ENCODE results near the gene CEACAM18.

Gene CEACAM18

DNA sequence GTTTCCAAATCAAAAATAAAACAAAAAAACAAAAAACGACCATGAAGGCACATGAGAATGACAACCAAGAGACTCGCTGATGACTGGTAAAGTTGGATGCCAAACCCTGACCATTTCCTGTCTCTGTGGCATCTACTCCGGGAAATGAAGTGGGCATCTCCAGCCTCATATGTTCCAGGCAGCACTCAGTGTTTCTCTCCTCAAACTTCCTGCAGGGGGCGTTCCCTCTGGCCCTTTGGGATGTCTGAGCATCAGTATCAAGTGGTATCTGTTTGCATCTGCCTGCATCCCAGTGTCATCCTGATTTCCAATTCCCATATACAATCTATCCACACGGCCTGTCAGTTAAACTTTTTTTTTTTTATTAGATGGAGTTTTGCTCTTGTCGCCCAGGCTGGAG is 33.0 kb downstream of the CEACAM18 start:
- H3F3A ChIP-seq (ENCODE audit: insufficient read depth, low read length), result no peaks in the 10 kb centered on the region
- H3K9me3 ChIP-seq (ENCODE audit: low read length), result no peaks in the 10 kb centered on the region
- H2AFZ ChIP-seq (ENCODE audit: low read length), result no peak overlapping the region
- no peak overlapping the region for H3K9ac ChIP-seq (ENCODE audit: low read length)
- H3K4me2 ChIP-seq (ENCODE audit: low read length), result no peak overlapping the region
- H3K79me2 ChIP-seq (ENCODE audit: insufficient read depth, low read length), result no peaks in the 10 kb centered on the region
- H3K27me3 ChIP-seq (ENCODE audit: insufficient read depth, low read length), result no peaks in the 10 kb centered on the region
- H3K4me3 ChIP-seq (ENCODE audit: low read depth, low read length, poor library complexity, severe bottlenecking), result no peak overlapping the region
- H3K36me3 ChIP-seq (ENCODE audit: insufficient read depth, low read length), result no peaks in the 10 kb centered on the region
- no peaks in the 10 kb centered on the region for H4K20me1 ChIP-seq (ENCODE audit: insufficient read depth, low read length)
- H3K9me2 ChIP-seq (ENCODE audit: low read depth, low read length), result no peaks in the 10 kb centered on the region
- TF ChIP-seq, protein P1, sequence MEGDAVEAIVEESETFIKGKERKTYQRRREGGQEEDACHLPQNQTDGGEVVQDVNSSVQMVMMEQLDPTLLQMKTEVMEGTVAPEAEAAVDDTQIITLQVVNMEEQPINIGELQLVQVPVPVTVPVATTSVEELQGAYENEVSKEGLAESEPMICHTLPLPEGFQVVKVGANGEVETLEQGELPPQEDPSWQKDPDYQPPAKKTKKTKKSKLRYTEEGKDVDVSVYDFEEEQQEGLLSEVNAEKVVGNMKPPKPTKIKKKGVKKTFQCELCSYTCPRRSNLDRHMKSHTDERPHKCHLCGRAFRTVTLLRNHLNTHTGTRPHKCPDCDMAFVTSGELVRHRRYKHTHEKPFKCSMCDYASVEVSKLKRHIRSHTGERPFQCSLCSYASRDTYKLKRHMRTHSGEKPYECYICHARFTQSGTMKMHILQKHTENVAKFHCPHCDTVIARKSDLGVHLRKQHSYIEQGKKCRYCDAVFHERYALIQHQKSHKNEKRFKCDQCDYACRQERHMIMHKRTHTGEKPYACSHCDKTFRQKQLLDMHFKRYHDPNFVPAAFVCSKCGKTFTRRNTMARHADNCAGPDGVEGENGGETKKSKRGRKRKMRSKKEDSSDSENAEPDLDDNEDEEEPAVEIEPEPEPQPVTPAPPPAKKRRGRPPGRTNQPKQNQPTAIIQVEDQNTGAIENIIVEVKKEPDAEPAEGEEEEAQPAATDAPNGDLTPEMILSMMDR (IDR thresholded peaks at IDR 0.05; ENCODE audit: low read length), result peak; percentile 35; the same call in 1 of the 2 replicates
- no peak for TF ChIP-seq EZH2 (IDR thresholded peaks at IDR 0.05; ENCODE audit: borderline replicate concordance, low read length)
- H3K4me1 ChIP-seq (ENCODE audit: insufficient read depth, low read length, severe bottlenecking), result no peaks in the 10 kb centered on the region
- no peak overlapping the region for H3K27ac ChIP-seq (ENCODE audit: low read depth, low read length, poor library complexity, severe bottlenecking)

DNA sequence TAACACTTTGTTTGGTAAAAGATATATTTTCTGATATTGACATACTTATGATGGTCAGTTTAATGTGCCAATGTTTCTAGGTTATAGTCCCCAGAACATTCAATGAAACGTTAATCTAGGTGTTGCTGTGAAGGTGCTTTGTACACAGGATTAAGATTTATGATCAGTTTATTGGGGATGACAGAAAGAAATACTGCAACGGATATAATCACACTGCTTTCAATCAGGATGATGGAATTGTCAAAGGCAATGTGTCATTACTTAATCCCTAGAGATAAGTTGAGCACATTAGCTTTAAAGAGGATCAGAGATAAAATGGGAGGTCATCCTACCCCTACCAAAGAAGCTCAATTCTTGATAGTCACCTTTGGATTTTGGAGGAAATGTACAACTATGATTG is 35.6 kb downstream of the CEACAM18 start:
- Histone ChIP-seq H3K9me3 (ENCODE audit: low read length) (no peaks in the 10 kb centered on the region), H3K27me3 (ENCODE audit: insufficient read depth, low read length) (no peaks in the 10 kb centered on the region), H3K9ac (ENCODE audit: low read length) (no peak overlapping the region), H3K4me2 (ENCODE audit: low read length) (no peak overlapping the region), H2AFZ (ENCODE audit: low read length) (no peak overlapping the region), H3K4me1 (ENCODE audit: insufficient read depth, low read length, severe bottlenecking) (no peaks in the 10 kb centered on the region), H3K79me2 (ENCODE audit: insufficient read depth, low read length) (no peaks in the 10 kb centered on the region), H4K20me1 (ENCODE audit: insufficient read depth, low read length) (no peaks in the 10 kb centered on the region), H3K36me3 (ENCODE audit: insufficient read depth, low read length) (no peaks in the 10 kb centered on the region), H3K4me3 (ENCODE audit: low read depth, low read length, poor library complexity, severe bottlenecking) (no peak overlapping the region), H3K27ac (ENCODE audit: low read depth, low read length, poor library complexity, severe bottlenecking) (no peak overlapping the region), H3F3A (ENCODE audit: insufficient read depth, low read length) (no peaks in the 10 kb centered on the region), H3K9me2 (ENCODE audit: low read depth, low read length) (no peaks in the 10 kb centered on the region)
- TF ChIP-seq, protein P1 (IDR thresholded peaks at IDR 0.05; ENCODE audit: low read length), result no peak
- TF ChIP-seq EZH2 (IDR thresholded peaks at IDR 0.05; ENCODE audit: borderline replicate concordance, low read length), result no peak

DNA sequence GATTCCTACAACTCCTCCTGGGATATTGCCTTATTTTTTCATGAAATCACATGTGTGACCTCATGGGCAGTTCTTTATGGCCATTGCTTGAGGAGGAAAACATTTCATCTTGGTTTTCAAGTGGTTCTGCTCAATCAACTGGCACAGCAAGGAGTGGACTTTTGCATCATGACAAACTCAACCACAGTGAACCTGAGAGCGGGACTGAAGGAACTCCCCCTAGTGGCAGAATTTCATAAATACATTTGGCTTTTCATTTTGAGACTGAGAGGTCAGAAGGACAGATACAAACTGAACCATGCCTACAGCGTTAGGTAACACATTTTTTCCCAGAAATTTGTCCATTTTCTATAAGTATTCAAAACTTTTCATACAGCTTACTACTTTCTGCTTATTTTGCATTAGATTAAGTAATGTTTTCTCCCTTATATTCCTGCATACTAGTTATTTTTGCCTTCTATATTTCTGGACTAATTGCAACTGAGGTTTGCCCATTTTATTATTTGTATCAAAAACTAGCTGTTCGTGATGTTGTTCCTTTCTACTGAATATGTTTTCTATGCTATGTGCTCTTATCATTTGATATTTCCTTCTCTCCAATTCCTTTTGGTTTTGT is 36.6 kb downstream of the CEACAM18 start:
- no peak overlapping the region for H2AFZ ChIP-seq (ENCODE audit: low read length)
- H3K9me2 ChIP-seq (ENCODE audit: low read depth, low read length), result no peaks in the 10 kb centered on the region
- H3K4me2 ChIP-seq (ENCODE audit: low read length), result no peak overlapping the region
- H3K36me3 ChIP-seq (ENCODE audit: insufficient read depth, low read length), result no peaks in the 10 kb centered on the region
- no peaks in the 10 kb centered on the region for H3K9me3 ChIP-seq (ENCODE audit: low read length)
- H3F3A ChIP-seq (ENCODE audit: insufficient read depth, low read length), result no peaks in the 10 kb centered on the region
- H4K20me1 ChIP-seq (ENCODE audit: insufficient read depth, low read length), result no peaks in the 10 kb centered on the region
- no peak overlapping the region for H3K4me3 ChIP-seq (ENCODE audit: low read depth, low read length, poor library complexity, severe bottlenecking)
- H3K27ac ChIP-seq (ENCODE audit: low read depth, low read length, poor library complexity, severe bottlenecking), result no peak overlapping the region
- no peaks in the 10 kb centered on the region for H3K27me3 ChIP-seq (ENCODE audit: insufficient read depth, low read length)
- no peaks in the 10 kb centered on the region for H3K79me2 ChIP-seq (ENCODE audit: insufficient read depth, low read length)
- H3K4me1 ChIP-seq (ENCODE audit: insufficient read depth, low read length, severe bottlenecking), result no peaks in the 10 kb centered on the region
- H3K9ac ChIP-seq (ENCODE audit: low read length), result no peak overlapping the region
- TF ChIP-seq, protein P1 (IDR thresholded peaks at IDR 0.05; ENCODE audit: low read length), result peak; percentile 74
- TF ChIP-seq EZH2 (IDR thresholded peaks at IDR 0.05; ENCODE audit: borderline replicate concordance, low read length), result no peak
